HUES48 (cell line): ENCODE data around the gene ADAMTS20.

Experiments
- H3K27ac ChIP-seq: one replicate; pipeline ENCODE4 v1.7.0; 2013; ENCODE audit warnings: low read depth, low read length, inconsistent platforms
- H3K27me3 ChIP-seq: 2 replicates; pipeline ENCODE4 v1.6.1; 2013; ENCODE audit warnings: mild to moderate bottlenecking, low read length; ENCODE audit not compliant: control insufficient read depth, insufficient read depth
- H3K36me3 ChIP-seq: 2 replicates; pipeline ENCODE4 v1.6.1; 2013; ENCODE audit warnings: low read length; ENCODE audit not compliant: control insufficient read depth, insufficient read depth
- H3K4me1 ChIP-seq: 2 replicates; pipeline ENCODE4 v1.6.1; 2013; ENCODE audit warnings: mild to moderate bottlenecking, low read length; ENCODE audit not compliant: control insufficient read depth, insufficient read depth
- H3K4me3 ChIP-seq: 2 replicates; pipeline ENCODE4 v1.5.1; 2013; ENCODE audit warnings: mild to moderate bottlenecking, low read depth, low read length
- H3K9ac ChIP-seq: 2 replicates; pipeline ENCODE4 v1.6.1; 2013; ENCODE audit warnings: mild to moderate bottlenecking, low read depth, low read length, moderate library complexity
- H3K9me3 ChIP-seq: 2 replicates; pipeline ENCODE4 v1.6.1; 2013; ENCODE audit warnings: low read length; ENCODE audit not compliant: control insufficient read depth, insufficient read depth

ADAMTS20 gene

DNA sequence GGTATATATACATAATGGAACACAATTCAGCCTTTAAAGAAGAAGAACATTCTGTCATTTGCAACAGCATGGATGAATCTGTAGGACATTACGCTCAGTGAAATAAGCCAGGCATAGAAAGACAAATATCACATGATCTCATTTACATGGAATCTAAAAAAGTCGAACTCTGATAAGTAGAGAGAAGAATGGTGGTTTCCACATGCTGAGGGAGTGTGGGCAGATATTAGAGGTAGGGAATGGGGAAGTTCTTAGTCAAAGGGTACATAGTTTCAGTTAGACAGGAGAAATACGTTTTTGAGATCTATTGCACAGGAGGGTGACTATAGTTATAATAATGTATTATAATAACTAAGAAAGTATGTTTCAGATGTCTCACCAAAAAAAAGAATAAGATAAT, 71.4 kb downstream of the ADAMTS20 start:
- Histone ChIP-seq H3K4me1 (0 out of 2 replicates have a peak, but pooled peaks cover 4% of the 10 kb centered on the region), H3K4me3 (no peak overlapping the region), H3K27ac (no peak overlapping the region), H3K9ac (no peak overlapping the region), H3K9me3 (no peaks in the 10 kb centered on the region), H3K36me3 (no peaks in the 10 kb centered on the region), H3K27me3 (no peaks in the 10 kb centered on the region)

DNA sequence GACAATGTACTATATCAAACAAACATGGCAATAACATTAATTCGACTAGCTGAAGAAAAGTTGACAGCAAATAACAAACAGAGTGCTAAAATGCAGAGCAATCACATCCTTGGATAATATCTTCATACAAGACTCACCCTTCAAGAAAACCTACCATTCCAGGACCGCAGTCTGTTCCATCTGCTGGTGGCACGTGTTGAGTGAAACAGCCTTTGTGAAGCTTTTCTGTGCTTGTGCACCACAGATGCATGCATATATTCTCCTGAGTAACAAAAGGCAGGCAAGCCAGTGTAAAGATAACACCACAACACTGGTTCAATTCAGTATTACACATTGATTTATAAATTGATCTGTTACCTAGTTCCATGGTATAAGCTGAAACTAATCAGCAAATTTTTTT, 89.3 kb downstream of the ADAMTS20 start:
- Histone ChIP-seq H3K36me3 (no peaks in the 10 kb centered on the region), H3K4me1 (no peaks in the 10 kb centered on the region), H3K27me3 (no peaks in the 10 kb centered on the region), H3K27ac (no peak overlapping the region), H3K4me3 (no peak overlapping the region), H3K9ac (no peak overlapping the region), H3K9me3 (no peaks in the 10 kb centered on the region)

DNA sequence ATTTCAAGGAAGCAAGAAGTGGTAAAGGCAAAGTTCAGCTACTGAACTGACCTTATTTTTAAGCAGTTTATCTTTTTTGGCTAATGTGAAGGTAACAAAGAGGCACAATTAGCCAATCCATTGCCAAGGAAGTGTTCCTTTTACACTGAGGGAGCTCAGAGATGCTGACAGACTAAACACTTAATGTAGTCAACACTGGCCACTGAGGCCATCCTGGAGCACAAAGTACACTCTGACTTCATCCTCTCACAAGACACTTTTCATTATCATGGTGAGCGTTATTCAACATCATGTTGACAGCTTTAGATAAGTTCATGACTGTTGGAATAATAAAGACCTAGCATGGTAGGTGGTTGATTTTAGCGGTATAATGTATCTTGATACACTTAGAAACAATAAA, 89.9 kb downstream of the ADAMTS20 start:
- Histone ChIP-seq H3K27ac (no peak overlapping the region), H3K9ac (no peak overlapping the region)

DNA sequence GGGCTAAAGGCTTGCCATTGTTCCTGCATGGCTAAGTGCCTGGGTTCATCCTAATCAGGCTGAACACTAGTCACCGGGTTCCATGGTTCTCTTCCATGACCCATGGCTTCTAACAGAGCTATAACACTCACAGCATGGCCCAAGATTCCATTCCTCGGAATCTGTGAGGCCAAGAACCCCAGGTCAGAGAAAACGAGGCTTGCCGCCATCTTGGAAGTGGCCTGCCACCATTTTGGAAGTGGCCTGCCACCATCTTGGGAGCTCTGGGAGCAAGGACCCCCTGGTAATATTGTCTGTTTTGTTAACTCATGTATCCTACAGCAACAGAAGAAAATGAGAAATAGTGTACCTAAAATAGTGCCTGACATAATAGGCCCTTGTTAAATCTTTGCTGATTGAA, 92.7 kb downstream of the ADAMTS20 start:
- H3K27ac ChIP-seq = no peak overlapping the region
- H3K4me1 ChIP-seq = no peaks in the 10 kb centered on the region
- no peak overlapping the region for H3K4me3 ChIP-seq
- no peak overlapping the region for H3K9ac ChIP-seq
- H3K9me3 ChIP-seq = peaks cover 14% of the 10 kb centered on the region
- no peaks in the 10 kb centered on the region for H3K27me3 ChIP-seq
- H3K36me3 ChIP-seq = no peaks in the 10 kb centered on the region

More for the DNA sequence above, 89.9 kb downstream of the ADAMTS20 start:
- Histone ChIP-seq H3K4me1 (no peaks in the 10 kb centered on the region), H3K36me3 (no peaks in the 10 kb centered on the region), H3K9me3 (0 out of 2 replicates have a peak, but pooled peaks cover under 1% of the 10 kb centered on the region), H3K27me3 (no peaks in the 10 kb centered on the region), H3K4me3 (no peak overlapping the region)

DNA sequence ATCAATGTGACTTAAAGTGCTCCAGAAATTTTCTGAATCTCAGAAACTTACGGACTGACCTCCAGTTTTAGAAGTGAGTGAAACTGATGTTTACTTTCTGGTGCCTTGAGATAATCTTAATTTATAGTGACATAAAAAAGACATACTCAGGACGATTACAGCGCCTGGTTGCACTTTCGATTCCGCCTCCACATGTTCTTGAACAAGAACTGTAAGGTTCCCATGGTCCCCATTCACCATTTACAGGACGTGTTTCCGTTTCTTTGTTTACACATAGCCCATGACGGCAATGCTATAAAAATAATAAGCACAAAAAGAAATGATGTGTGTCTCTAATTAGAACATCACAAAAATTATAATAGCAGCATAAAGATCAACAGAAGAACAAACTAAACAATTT, 98.2 kb downstream of the ADAMTS20 start:
- Histone ChIP-seq H3K9ac (no peak overlapping the region), H3K36me3 (no peaks in the 10 kb centered on the region), H3K9me3 (peaks cover 14% of the 10 kb centered on the region), H3K4me1 (no peaks in the 10 kb centered on the region), H3K4me3 (no peak overlapping the region), H3K27ac (no peak overlapping the region), H3K27me3 (no peaks in the 10 kb centered on the region)

DNA sequence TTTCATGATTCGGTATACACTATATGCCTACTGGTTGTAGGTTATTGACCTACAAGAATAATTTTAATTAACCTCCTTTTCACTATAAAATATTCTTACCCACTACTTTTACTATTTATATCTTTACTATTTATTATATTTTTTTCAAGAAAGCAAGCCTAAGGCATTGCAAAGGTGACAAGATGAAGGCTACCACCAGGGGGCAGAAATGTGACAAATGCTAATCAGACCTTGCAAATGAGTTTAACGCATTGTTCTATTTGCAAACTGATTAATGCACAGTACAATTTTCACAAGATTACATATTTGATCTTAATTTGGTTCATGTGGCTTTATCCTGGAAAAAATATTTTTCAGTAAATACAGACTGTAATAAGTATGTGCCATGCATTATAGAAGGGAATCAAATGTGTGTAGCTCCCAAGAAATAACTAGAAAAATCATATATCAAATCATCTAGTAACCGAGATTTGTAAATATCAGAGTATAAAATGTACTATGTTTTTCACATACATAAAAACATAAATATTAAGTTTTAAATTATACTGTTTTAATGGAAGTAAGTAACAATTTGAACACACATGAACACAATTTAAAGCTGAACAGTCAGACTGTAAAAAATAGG, 107.0 kb downstream of the ADAMTS20 start:
- H3K4me3 ChIP-seq = no peak overlapping the region
- no peaks in the 10 kb centered on the region for H3K9me3 ChIP-seq
- H3K4me1 ChIP-seq = no peaks in the 10 kb centered on the region
- no peaks in the 10 kb centered on the region for H3K36me3 ChIP-seq
- H3K9ac ChIP-seq = no peak overlapping the region
- H3K27me3 ChIP-seq = no peaks in the 10 kb centered on the region
- H3K27ac ChIP-seq = no peak overlapping the region

DNA sequence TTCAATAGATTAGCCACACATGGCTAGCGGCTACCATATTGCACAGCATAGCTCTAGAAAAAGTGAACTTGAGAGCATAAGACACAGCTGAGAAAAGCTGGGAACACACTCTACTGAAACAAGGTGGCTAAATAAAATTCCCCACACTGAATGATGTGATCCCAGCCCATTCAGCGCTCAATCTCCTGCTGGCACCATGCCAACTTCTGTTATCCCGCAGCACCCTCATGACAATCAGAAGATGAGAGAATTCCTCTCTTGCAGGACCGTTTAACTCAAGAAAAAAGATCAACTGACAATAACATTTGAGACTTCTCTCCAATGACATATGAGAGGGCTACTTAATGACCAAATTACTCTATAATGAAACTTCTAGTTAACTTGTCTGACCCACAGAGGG, 115.4 kb downstream of the ADAMTS20 start:
- no peaks in the 10 kb centered on the region for H3K9me3 ChIP-seq
- no peak overlapping the region for H3K9ac ChIP-seq
- H3K27me3 ChIP-seq = no peaks in the 10 kb centered on the region
- H3K4me1 ChIP-seq = no peaks in the 10 kb centered on the region
- 0 out of 2 replicates have a peak, but pooled peaks cover 3% of the 10 kb centered on the region for H3K36me3 ChIP-seq
- no peak overlapping the region for H3K4me3 ChIP-seq
- H3K27ac ChIP-seq = no peak overlapping the region

DNA sequence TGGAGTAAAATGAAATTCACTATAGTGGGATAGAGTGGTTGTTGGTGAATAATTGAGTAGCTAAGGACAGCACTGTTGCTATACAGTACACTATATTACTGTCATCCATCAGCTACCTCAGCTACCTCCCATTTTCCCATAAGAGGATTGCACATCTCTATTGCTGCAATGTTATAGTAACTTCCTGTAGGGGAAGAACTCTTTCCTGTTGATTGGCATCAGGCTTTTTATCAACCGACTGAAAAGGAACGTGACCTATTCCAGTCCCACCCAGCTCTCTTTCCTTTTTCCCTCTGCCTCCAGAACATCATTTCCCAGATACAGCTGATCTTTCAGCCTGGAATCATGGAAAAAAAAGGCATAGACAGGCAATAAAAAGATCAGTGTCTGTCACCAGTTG, 117.4 kb downstream of the ADAMTS20 start:
- no peaks in the 10 kb centered on the region for H3K9me3 ChIP-seq
- H3K9ac ChIP-seq = no peak overlapping the region
- no peak overlapping the region for H3K4me3 ChIP-seq
- no peaks in the 10 kb centered on the region for H3K4me1 ChIP-seq
- H3K27ac ChIP-seq = no peak overlapping the region
- 0 out of 2 replicates have a peak, but pooled peaks cover 3% of the 10 kb centered on the region for H3K36me3 ChIP-seq
- no peaks in the 10 kb centered on the region for H3K27me3 ChIP-seq

DNA sequence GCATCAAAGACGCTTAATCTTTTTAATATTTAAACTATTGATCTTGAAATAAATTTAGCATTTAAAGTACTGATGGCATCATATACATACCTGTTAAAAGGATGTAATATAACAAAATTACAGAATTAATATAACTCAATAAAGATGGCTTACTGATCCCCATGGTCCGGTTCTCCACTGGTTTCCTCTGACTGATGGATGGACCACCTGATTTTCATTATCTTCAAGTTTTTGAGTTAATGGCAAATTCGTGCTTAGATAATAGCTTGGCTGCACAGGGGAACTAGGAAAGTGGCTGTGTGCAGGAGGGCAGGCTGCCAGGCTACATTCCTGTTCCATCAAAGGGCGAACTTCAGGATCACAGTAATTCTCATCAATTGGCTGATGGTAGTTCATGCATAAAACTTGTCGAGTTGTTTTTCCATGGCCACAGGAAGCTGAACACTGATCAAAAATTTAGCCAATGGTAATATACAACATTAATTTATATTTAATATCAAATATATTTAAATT, 123.9 kb downstream of the ADAMTS20 start:
- no peak overlapping the region for H3K27ac ChIP-seq
- H3K9ac ChIP-seq = no peak overlapping the region
- no peaks in the 10 kb centered on the region for H3K36me3 ChIP-seq
- no peaks in the 10 kb centered on the region for H3K9me3 ChIP-seq
- H3K4me1 ChIP-seq = no peaks in the 10 kb centered on the region
- H3K27me3 ChIP-seq = no peaks in the 10 kb centered on the region
- H3K4me3 ChIP-seq = no peak overlapping the region

DNA sequence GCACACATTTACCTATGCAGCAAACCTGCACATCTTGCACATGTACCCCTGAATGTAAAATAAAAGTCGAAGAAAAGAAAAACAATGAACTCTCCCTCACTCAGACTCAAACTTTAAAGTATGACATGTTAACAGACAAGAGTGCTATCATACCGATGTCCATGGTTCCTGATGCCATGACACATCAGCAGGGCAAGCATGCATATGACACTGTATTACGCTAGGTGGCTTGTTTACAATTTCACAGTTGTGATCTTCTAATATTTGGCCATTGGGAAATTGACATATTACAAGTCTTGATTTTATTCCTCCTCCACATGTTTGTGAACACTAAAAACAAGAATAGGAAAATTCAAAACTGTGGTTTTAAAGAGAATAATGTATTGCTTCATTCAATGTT, 126.6 kb downstream of the ADAMTS20 start:
- H3K4me1 ChIP-seq = no peaks in the 10 kb centered on the region
- no peaks in the 10 kb centered on the region for H3K9me3 ChIP-seq
- H3K4me3 ChIP-seq = no peak overlapping the region
- H3K9ac ChIP-seq = no peak overlapping the region
- H3K36me3 ChIP-seq = no peaks in the 10 kb centered on the region
- no peak overlapping the region for H3K27ac ChIP-seq
- no peaks in the 10 kb centered on the region for H3K27me3 ChIP-seq

DNA sequence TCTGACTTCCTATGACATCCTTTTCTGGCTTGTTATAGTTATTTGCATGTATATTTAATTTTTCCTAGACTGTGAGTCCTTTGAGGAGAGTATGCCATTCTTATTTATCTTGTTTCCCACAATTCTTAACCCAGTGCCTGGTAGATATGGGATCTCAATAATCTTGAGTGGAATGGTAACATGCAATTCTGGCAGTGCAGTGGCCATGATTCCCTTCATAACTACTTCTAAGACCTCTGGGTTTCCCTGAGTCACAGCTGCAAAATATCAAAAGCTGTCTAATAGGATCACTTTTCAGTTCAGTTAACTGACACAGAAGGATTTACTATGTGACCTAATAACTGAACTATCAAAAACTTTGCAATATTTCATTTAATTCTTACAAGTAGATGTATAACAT, 135.0 kb downstream of the ADAMTS20 start:
- Histone ChIP-seq H3K9ac (no peak overlapping the region), H3K4me1 (peaks cover 3% of the 10 kb centered on the region; the same call in 1 of the 2 replicates), H3K36me3 (no peaks in the 10 kb centered on the region), H3K27me3 (no peaks in the 10 kb centered on the region), H3K27ac (no peak overlapping the region), H3K9me3 (no peaks in the 10 kb centered on the region), H3K4me3 (no peak overlapping the region)
